HuH-7 (cell line): ENCODE measurements around the gene TMEM17.

Experiments used
- DNase-seq: peaks from one replicate; pipeline ENCODE4 v3.0.0; 2011; ENCODE audit warnings: low spot score

Gene TMEM17

DNA sequence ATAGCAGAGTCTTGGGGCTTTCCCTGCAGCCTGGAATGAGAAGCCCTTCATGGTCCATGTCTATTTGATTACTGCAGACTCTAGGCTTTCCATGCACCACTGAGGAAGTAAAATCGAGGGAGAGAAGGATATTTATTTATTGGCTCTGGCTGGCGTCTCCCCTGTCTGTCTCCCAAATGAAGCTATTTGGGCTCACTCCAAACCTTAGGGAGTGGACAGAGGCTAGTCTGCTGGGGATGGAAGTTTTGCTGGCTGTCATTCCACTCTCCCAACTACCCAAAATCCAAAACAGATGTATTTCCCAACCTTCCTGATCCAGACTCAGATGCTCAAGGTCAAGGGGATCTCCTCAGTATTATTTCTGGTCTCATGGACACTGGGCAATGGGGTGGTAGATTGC, 33.7 kb downstream of the TMEM17 start:
- no peak for DNase-seq

DNA sequence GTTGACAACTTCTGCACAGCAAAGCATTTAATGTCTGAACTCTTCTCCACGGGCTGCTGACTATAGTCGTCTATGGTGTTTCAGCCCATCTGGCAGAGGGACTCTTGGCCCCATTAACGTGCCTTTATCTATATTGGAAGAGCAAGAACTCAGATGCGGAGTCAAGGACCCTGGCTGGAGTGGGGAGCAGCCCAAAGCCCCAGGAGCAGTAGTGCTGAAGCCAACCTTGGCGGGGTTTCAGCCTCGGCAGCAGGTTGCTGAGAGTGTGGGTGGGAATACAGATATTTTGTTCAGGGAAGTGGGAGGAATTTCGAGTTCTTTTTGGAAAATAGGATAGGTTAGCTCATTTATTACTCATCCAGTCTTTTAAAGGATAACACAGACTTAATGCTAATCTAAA, 34.2 kb downstream of the TMEM17 start:
- DNase-seq, result no peak

DNA sequence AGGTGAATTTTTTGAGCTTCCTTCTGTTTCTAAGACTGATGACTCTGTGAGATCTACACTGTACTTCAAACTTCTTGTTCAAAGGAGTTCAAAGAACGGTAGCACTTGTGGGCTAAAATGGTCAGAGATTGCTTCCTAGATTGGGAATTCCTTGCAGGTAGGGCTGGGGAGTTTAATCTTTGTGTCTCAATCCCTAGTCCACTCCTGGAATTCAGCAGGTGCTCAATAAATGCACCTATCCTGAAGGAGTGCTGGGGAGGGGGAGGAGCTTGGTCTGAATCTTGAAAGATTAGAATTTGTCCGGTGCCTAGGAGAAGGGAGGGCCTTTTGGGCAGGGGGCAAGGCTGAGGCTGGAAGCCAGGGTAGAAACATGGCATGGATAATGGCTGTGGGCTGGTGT, 34.6 kb downstream of the TMEM17 start:
- no peak for DNase-seq

DNA sequence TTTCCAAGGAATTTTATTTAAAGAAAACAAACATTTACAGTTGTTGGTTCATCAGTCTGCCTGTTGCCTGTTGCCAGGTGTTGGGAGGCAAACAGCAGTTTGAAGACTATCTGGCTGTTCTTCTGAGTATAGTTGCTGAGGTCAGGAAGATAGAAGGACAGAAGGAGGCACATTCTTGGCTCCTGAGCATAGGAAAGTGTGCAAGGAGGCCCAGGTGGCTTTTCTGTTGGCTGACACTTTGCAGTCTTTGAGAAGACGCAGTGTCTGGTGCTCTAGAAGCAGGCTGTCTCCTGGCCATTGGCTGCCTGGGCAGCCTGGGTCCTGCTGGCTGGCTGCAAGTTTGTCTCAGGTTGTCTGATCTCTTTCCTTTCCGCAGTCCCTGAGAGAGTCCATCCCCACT, 36.4 kb downstream of the TMEM17 start:
- no peak for DNase-seq

DNA sequence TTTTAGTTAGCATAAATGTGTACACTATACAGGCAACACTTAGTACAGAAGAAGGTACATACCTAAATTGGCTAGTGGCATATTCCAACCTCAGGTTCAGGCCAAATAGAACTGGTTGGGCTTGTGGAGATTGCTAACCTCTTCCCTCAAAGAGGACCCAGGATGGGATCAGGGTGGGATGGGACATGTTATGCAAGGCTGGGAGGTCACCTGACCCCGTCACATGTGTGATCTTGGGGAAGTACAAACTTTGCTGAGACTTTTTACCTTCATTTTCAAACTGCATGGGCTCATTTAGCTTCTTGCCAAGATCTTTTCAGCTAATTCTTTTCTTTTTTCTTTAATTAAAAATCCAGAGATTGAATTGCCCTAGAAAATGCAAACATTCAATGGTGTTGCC, 36.9 kb downstream of the TMEM17 start:
- DNase-seq, result no peak

DNA sequence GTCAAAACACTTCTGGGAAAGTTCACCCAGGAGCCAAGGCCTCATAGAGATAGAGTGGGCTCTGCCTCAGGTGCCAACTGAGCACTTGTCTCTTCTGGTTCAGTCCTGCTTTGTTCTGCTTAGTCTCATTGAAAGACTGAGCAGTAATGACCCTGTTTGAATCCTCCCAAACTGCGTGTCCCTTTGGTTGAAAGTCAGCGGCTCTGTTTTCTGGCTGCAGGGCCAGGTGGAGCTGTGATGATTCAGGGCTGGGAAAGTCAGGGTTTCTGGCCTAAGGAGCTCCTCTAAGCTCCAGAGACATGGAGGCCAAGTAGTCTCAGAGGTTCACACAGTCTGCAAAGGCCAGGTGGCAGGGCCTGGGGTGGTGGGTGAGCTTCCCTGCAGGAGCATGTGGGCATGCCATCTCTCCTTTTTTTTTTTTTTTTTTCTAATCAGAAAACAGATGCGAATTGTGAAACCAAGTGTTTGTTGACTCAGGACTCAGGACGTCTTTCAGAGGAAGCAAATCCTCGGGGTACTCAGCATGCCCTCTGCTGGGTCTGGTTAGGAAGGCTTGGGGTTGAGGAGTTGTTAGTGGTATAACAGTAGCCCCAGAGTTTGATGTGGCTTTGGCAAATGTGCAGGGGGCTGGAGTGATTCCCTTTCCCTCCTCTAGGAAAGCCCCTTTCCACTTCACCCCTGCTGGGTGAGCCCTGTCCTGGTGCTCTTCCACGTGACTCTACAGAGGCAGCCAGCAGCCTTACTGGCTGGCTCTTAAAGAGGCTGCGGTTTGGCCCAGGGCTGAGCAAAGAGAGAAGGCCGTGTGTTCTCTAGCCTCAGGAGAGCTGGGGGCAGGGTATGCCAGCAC, 38.3 kb downstream of the TMEM17 start:
- DNase-seq, result peak; percentile 70

DNA sequence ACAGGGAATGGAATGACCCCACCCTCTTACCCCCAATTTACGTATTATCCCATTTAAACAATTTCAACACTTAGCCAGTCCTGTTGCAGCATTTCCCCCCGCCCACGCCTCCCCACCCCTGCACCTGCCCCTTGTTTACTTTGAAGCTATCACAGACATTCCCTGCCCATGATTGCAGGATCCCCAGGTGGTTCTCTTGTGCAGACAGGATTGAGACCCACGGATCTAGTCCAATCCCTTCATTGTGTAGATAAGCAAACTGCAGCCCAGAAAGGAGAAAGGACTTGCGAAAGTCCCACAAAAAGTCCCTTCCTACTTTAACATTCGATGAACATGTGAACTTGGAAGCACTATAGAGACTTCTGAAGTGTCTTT, 38.9 kb downstream of the TMEM17 start:
- DNase-seq, result no peak

DNA sequence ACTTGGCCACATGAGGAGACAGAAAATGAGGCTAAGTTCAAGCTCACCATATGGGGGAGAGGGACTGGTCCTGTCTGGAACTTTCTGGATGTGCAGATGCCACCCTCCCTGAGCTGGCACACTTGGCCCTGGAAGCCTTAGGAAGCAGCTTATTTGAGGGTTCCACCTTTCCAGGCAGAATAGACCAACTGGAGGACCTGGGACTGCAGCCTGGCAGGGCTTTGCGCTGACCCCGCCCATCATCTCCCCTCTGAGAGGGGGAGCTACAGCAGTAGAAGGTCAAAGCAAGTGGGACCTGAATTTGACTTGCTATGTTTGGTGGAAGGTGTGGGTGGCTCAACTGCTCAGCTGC, 39.5 kb downstream of the TMEM17 start:
- DNase-seq, result no peak

DNA sequence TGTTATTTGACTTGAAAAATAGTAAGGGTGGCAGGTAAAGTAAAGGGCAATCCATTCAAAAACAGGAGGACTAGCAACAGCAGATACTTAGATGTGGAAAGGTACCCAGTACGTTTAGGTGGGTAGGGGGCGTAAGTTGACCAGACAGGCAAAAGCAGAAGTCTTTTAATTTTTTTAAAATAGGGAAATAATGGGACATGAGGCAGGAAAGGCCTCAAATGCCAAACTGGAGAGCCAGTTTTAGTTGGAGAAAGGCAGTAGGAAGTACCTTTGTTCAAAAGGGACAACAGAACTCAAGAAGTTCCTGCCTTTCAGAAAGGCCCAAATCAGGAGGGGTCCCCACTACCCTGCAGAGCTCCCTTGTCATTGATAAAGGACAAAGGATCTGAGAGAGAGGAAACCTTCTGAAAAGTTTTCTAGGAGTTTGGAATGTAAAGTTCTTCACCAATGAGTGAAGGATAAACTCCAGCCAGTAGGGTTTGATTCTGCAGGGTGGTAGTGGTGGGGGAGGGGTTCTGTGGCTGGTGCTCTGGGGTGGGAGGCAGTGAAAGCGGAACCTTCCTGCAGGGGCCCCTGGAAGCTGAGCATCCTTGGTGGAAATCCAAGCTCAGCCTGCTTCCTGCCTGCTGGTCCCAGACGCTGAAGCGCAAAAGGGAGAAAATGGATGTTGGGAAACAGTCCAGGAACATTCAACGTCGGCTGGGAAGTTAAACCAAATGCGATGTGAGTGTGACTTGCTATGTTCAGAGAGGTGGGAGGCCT, 40.1 kb downstream of the TMEM17 start:
- no peak for DNase-seq

DNA sequence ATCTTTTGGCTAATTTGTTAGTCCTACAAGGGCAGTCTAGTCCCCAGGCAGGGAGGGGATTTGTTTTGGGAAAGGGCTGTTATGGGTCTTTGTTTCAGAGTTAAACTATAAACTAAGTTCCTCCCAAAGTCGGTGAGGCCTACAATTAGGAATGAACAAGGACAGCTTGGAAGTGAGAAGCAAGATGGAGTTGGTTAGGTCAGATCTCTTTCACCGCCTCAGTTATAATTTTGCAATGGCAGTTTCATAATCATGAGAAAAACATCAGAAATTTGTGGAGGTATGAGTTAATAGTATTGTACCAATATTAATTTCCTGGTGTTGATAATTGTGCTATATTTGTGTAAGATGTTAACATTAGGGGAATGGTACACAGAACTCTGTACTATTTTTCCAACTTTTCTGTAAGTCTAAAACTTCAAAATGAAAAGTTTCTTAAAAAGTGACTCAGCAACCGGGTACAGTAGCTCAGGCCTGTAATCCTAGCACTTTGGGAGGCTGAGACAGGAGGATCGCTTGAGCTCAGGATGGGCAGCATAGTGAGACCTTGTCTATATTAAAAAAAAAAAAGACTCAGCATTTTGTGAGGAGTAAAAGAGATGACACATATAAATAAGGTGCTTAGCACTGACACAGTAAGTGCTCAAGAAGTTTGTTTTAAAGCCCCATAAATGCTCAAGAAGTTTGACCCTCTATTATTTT, 40.8 kb downstream of the TMEM17 start:
- DNase-seq, result no peak

DNA sequence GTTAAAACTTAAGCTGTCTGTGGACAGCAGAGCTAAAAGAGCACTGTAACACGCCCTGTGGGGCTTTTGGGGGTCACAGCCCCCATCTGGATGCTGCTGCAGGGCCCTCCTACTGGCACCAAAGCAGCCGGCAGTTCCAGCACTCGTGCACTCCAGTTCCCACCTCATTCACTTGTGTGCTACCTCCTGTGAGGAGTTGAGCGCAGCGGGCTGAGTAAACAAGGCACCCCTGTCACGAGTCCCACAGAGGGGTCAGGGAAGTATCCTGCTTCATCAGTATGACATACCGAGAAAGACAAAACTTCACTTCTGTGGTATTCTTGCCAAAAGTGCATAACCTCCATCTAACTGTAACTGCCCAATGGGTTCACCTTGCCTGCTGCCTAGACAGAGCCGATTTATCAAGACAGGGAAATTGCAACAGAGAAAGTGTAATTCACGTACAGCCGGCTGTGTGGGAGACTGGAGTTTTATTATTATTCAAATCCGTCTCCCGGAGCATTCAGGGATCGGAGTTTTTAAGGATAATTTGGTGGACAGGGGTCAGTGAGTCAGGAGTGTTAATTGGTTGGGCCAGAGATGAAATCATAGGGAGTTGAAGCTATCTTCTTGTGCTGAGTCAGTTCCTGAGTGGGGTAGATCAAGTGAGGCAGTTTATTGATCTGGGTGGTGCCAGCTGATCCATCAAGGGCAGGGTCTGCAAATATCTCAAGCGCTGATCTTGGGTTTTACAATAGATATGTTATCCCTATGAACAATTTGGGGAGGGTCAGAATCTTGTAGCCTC, 41.6 kb downstream of the TMEM17 start:
- DNase-seq, result no peak

DNA sequence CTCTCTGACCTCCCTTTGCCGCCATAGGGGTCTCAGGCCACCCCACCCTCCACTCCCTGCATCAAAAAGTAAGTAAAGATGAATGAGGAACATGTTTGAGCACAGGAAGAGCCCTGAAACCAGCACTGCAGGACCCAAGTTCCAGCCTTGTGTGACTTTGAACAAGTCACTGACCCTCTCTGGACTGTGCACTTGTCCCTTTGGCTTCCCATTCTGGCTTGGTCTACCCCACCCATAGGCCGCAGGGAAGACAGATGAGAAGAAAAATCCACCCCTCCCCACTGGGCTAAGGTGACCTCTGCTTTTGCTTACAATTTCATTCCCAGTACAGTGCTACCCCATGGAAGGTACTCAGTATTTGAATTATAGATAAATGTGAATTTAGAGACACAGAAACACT, 43.8 kb downstream of the TMEM17 start:
- DNase-seq, result no peak

DNA sequence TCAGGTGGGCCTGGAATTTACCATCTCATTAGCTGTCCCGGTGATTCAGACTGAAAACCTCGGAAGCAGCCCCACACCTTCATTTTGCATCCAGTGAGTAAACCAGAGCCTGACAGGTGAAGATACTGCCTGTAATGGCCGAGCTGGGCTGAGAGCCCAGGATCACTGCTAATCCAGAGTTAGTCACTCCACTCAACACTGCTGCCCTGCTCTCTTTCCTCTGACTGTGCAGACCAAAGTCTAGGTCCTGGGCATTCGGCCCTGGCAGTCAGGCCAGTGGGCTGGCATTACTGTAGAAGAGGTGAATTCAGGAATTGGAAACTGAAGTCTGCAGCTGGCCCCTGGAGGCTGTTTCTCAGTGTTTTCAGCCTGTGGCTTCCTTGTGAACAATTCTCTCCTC, 44.3 kb downstream of the TMEM17 start:
- DNase-seq, result no peak

DNA sequence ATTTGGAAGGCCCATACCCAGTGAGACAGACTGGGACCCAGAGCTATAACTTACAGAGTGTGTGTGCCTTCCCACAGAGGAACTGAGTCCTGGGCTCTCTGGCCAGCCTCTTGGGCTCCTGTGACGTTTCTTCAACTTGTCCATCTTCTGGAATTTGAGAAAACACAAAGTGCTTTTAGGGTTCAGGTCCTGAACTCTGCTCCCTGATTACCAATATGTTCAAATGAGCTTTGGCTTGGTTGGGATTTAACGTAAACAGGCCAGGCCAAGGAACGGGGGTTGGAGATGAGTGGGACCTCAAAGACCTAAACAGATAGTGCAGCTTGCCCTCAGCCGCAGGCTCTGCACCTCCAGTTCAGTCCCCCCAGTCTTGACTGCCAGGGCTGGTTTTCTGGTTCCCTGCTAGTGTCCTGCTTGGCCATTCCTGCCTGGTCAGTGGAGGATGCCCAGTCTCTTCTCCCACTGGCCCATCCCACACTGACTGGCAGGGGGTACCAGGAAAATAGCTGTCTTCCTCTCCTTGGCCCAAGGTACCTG, 44.9 kb downstream of the TMEM17 start:
- no peak for DNase-seq

DNA sequence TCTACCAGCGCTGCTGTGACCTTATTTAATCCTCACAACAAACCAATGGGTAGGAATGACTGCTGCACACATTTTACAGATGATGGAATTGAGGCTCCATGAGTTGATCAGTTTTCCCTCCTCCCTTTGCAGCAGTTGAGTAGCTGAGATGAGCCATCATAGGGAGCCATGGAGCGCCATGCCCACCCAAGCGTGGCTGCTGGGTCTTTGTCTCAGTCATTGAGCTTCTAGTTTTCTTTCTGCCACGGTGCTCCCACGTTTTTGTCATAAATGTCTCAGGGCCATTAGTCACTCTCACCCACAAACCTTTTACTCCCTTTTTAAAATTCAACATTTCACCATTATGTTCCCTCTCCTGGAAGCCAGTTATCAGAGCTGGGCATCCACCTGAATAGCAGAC, 45.8 kb downstream of the TMEM17 start:
- no peak for DNase-seq

DNA sequence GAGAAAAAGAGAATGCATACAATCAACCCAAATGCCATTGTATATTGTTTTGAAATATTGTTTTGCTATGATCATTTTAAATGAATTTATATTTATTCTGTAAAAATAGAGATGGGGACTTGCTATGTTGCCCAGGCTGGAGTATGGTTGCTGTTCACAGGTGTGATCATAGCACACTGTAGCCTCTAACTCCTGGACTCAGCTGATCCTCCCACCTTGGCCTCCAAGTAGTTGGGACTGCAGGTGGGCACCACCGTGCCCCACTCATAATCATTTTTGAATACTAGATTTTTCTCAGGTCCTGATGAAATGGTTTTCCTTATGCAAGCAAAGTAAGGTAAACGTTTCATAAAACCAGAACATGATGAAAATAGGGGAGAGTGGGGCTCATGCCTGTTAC, 46.3 kb downstream of the TMEM17 start:
- no peak for DNase-seq

DNA sequence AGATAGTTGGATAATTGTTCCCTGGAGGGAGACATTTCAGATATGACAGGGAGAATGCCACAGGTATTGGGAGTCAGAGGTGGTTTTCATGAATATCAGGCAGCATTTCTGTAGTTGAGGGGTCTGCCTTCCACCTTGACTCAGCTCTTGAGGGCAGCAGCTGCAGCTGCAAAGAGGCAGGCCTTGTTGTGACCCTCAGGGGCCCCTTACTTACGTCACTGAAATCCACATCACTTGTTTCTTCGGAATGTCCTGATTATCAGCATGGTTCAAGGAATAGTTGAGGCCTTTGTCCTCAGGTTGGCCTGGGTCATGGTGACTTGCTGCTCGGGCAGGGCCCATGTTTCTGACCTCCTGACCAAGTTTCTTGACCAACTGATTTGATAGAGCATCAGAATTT, 46.9 kb downstream of the TMEM17 start:
- no peak for DNase-seq

DNA sequence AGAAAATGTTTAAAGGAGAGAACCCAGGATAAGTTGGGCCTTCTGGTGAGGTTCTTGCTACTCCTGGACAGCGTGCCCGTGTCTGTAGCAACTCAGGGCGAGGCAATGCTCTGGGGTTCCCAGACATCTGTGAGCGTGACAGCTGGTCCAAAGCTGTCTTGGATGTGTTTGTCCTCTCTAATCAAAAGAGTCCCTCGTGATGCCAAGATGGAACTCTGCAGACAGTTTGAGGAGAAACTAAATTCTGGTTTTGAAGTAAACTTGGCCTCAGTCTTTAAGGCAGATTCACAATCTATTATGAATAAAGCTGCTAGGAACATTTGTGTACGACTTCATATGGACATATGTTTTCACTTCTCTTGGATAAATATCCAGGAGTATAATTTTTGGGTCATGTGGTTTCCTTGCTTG, 47.3 kb downstream of the TMEM17 start:
- no peak for DNase-seq

DNA sequence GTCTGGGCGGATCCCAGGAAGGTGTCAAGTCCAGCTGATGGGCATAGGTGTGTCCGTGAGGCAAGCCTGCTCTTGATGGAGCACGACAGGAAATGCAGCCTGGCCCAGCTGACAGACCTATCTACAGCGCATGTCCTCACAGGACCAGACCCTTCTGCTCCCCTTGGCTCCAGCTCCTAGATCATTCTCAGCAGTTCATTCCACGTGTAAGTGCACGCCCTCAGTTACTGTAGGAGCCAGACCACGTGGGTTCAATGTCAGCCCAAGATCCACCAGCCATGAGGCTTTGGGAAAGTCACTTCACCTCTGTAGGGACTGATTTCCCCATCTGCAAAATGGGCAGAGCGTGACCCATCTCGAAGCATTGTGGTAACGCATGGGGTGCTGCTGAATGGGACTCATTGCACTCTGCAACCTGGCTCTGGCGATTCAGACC, 47.8 kb downstream of the TMEM17 start:
- DNase-seq, result no peak

DNA sequence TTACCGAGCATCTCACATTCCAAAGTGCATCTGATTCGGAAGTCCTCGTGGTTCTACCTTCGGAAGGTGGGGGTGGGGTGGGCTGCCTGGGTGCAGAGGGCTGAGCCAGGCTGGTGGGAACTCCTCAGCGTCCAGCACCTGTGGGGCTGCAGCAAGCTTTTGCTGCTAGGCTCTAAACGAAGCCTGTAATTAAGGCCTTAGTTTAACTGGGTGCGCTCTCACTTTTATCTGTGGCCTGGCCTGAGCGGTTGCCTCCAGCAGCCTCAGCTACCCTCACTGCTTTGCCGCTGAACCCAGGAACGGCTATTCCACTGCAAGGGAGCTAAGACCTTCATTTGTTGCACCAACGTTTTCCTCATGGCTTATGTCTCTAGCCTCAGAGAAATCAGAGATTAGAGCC, 48.4 kb downstream of the TMEM17 start:
- DNase-seq, result peak; percentile 58

DNA sequence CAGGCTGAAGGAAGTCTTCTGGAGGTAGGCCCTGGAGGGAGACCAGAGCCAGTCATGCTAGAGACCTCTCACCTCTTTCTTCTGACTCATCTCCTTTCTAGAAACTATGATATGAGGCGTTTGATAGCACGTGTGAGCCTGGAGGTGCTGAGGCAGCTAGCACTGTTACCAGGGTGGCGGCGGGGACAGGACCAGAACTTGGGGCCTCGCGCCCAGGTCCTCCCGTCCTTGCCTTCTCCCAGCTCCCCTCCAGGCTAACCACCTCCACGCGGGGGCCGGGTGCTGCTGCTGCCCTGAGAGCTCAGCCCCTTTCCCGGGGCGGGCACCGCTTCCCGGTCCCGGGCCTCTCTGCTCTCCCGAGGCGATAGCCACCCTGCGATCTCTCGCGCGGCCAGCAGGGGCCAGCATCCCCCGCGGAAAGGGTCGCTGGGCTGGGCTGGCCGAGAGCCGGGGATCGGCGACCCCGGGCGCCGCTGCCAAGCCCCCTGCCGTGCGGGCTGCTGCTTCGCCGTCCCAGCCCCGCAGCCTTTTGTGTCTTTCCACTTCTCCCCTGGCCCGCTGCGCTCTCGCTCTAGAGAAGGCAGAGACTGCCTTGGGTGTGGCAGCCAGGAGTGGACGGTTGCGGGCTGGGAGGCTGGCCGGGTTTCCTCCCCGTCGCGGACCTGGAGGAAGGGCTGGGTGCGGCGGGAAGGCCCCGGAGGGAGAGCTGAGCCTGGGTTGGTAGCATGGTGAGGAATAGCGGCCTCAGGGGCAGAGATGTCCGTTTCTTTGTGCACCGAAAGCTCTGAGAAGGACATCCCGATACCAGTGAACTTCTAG, 49.1 kb downstream of the TMEM17 start:
- DNase-seq, result peak; percentile 95
